Measurements from ENCODE around the gene CARMIL3. TPM values are rescaled to one million over a fixed set of nuclear protein-coding genes. Genes with fewer than 3 reads are reported as not detected.

Gene CARMIL3
- polyA plus RNA-seq, 1 donor from 2014 or later = 43.6 TPM

DNA sequence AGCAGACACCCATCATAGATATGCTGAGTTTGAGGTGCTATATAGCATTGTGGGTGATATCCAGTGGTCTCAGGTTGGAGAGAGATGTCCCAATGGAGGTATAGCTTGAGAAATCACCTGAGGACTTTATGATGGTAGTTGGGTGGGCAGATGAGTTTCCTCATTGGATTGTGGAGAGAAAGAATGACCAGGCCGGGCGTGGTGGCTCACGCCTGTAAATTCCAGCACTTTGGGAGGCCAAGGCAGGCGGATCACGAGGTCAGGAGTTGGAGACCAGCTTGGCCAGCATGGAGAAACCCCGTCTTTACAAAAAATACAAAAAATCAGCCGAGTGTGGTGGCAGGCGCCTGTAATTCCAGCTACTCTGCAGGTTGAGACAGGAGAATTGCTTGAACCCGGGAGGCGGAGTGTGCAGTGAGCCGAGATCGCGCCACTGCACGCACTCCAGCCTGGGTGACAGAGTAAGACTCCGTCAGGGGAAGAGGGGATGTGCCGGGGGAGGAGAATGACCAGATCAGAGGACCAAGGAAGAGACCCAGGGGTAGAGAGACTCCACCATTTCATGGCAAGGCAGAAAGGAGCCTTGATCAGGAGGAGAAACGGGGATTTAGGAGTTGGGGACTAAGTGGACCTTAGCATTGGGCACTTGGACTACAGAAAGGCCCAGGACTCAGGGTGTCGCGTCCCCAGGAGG is 41.5 kb downstream of the CARMIL3 start:
- no peak overlapping the region for H3K4me2 ChIP-seq (ENCODE audit: low read length)
- no peaks in the 10 kb centered on the region for H3K9me3 ChIP-seq (ENCODE audit: low read length)
- H3K9me2 ChIP-seq (ENCODE audit: insufficient read depth, low read length) = no peaks in the 10 kb centered on the region
- no peak for TF ChIP-seq EP300 (conservative IDR thresholded peaks at IDR 0.05; ENCODE audit: poor library complexity, severe bottlenecking)
- no peak for TF ChIP-seq RAD21 (conservative IDR thresholded peaks at IDR 0.05)
- peak overlapping the region; percentile 73 for H3K4me3 ChIP-seq (ENCODE audit: low read length)
- H3K36me3 ChIP-seq (ENCODE audit: insufficient read depth, low read length) = no peaks in the 10 kb centered on the region
- peaks cover 16% of the 10 kb centered on the region for H3K27me3 ChIP-seq (ENCODE audit: insufficient read depth, low read depth, low read length)
- no peaks in the 10 kb centered on the region for H3F3A ChIP-seq (ENCODE audit: insufficient read depth, low read length, poor library complexity, severe bottlenecking)
- no peak overlapping the region for H3K9ac ChIP-seq (ENCODE audit: low read length)
- no peaks in the 10 kb centered on the region for H4K20me1 ChIP-seq (ENCODE audit: insufficient read depth)
- no peak overlapping the region for H2AFZ ChIP-seq (ENCODE audit: low read depth, low read length)
- H3K27ac ChIP-seq (ENCODE audit: low read length) = no peak overlapping the region
- H3K79me2 ChIP-seq (replicated peaks; ENCODE audit: insufficient read depth, low read length) = no peaks in the 10 kb centered on the region

DNA sequence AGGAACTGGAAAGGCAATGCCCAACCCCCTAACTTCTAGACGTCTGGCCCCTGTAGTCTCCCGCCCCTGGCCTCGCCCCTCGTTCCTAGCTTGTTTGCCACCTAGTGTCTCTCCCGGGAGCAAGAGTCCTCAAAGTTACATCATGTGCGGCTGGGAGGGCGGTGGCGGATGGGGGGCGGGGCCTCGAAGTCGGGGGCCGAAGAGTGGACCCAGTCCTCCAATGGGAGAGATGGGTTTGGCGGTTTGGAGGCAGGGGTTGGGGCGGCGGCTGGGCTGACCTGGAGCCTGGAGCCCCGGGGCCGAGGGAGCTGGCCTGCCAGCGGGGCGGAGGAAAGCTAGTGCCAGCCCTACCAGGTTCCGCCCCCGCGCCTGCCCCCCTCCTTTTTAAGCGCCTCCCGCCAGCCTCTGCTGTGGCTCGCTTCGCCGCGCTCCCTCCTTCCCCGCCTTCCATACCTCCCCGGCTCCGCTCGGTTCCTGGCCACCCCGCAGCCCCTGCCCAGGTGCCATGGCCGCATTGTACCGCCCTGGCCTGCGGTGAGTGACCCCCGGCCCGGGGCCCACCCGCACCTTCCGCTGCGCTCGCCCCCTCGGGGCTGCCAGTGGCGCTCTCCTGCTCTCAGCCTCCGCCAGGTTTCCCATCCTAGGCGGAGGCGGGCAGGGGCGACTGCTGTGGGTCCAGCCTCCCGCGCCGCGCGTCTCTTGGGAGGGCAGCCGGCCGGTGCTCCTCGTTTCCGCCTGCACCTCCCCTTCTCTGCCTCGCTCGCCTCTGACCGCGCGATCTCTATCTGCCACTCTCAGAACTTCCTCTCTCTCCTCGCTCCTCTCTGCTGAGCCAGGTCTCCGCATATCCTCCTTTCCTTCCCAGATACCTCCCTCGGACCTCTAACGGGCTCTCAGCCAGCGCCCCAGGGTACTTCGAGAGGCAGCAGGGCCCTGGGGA is 42.4 kb downstream of the CARMIL3 start, which contains the start of gene PCK2:
PCK2 (plus strand) TSS at position 411 of the 940 bp plus-strand sequence; CDS start at position 506, 95 bp downstream.
- H3K36me3 ChIP-seq (ENCODE audit: insufficient read depth, low read length) = no peaks in the 10 kb centered on the region

More for the DNA sequence above, 42.4 kb downstream of the CARMIL3 start, which contains the start of gene PCK2:
- H3K79me2 ChIP-seq (replicated peaks; ENCODE audit: insufficient read depth, low read length) = no peaks in the 10 kb centered on the region
- H3K27me3 ChIP-seq (ENCODE audit: insufficient read depth, low read depth, low read length) = peaks cover 16% of the 10 kb centered on the region
- no peaks in the 10 kb centered on the region for H4K20me1 ChIP-seq (ENCODE audit: insufficient read depth)
- H3K4me2 ChIP-seq (ENCODE audit: low read length) = no peak within 1 kb of the TSS
- H3F3A ChIP-seq (ENCODE audit: insufficient read depth, low read length, poor library complexity, severe bottlenecking) = no peaks in the 10 kb centered on the region
- H3K9me3 ChIP-seq (ENCODE audit: low read length) = no peaks in the 10 kb centered on the region
- H3K9me2 ChIP-seq (ENCODE audit: insufficient read depth, low read length) = no peaks in the 10 kb centered on the region
- peak within 1 kb of the TSS; percentile 20 for H3K27ac ChIP-seq (ENCODE audit: low read length)
- peak within 1 kb of the TSS; percentile 73 for H3K4me3 ChIP-seq (ENCODE audit: low read length)
- H3K9ac ChIP-seq (ENCODE audit: low read length) = peak within 1 kb of the TSS; percentile 60
- TF ChIP-seq POLR2AphosphoS5 (IDR thresholded peaks at IDR 0.05) (no peak), TAF1 (IDR thresholded peaks at IDR 0.05; ENCODE audit: low read depth) (no peak), EP300 (conservative IDR thresholded peaks at IDR 0.05; ENCODE audit: poor library complexity, severe bottlenecking) (no peak), EZH2 (IDR thresholded peaks at IDR 0.05; ENCODE audit: borderline replicate concordance, insufficient read depth, low read length, poor library complexity, severe bottlenecking) (no peak), SMC3 (conservative IDR thresholded peaks at IDR 0.05; ENCODE audit: poor library complexity) (peak; percentile 43), MXI1 (conservative IDR thresholded peaks at IDR 0.05; ENCODE audit: poor library complexity, severe bottlenecking) (peak; percentile 24), RAD21 (conservative IDR thresholded peaks at IDR 0.05) (peak; percentile 18)
- TF ChIP-seq, protein P1, sequence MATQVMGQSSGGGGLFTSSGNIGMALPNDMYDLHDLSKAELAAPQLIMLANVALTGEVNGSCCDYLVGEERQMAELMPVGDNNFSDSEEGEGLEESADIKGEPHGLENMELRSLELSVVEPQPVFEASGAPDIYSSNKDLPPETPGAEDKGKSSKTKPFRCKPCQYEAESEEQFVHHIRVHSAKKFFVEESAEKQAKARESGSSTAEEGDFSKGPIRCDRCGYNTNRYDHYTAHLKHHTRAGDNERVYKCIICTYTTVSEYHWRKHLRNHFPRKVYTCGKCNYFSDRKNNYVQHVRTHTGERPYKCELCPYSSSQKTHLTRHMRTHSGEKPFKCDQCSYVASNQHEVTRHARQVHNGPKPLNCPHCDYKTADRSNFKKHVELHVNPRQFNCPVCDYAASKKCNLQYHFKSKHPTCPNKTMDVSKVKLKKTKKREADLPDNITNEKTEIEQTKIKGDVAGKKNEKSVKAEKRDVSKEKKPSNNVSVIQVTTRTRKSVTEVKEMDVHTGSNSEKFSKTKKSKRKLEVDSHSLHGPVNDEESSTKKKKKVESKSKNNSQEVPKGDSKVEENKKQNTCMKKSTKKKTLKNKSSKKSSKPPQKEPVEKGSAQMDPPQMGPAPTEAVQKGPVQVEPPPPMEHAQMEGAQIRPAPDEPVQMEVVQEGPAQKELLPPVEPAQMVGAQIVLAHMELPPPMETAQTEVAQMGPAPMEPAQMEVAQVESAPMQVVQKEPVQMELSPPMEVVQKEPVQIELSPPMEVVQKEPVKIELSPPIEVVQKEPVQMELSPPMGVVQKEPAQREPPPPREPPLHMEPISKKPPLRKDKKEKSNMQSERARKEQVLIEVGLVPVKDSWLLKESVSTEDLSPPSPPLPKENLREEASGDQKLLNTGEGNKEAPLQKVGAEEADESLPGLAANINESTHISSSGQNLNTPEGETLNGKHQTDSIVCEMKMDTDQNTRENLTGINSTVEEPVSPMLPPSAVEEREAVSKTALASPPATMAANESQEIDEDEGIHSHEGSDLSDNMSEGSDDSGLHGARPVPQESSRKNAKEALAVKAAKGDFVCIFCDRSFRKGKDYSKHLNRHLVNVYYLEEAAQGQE (IDR thresholded peaks at IDR 0.05; ENCODE audit: borderline replicate concordance) = peak; percentile 36
- TF ChIP-seq, protein P2, sequence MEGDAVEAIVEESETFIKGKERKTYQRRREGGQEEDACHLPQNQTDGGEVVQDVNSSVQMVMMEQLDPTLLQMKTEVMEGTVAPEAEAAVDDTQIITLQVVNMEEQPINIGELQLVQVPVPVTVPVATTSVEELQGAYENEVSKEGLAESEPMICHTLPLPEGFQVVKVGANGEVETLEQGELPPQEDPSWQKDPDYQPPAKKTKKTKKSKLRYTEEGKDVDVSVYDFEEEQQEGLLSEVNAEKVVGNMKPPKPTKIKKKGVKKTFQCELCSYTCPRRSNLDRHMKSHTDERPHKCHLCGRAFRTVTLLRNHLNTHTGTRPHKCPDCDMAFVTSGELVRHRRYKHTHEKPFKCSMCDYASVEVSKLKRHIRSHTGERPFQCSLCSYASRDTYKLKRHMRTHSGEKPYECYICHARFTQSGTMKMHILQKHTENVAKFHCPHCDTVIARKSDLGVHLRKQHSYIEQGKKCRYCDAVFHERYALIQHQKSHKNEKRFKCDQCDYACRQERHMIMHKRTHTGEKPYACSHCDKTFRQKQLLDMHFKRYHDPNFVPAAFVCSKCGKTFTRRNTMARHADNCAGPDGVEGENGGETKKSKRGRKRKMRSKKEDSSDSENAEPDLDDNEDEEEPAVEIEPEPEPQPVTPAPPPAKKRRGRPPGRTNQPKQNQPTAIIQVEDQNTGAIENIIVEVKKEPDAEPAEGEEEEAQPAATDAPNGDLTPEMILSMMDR (IDR thresholded peaks at IDR 0.05; ENCODE audit: poor library complexity, severe bottlenecking) = peak; percentile 44
- H2AFZ ChIP-seq (ENCODE audit: low read depth, low read length) = peak within 1 kb of the TSS; percentile 40

All from neural cell (in vitro differentiated cells).